H54 (cell line): Measurements from ENCODE around the gene KRT86.

ENCODE experiments used
- DNase-seq: peaks from one replicate; pipeline ENCODE4 v3.0.0; 2011; ENCODE audit warnings: low spot score, mixed read lengths; ENCODE audit not compliant: insufficient read length
- FAIRE-seq: peaks from 3 replicates; lab custom pipeline; 2011; peaks lifted over from hg19 to GRCh38; lab: Jason Lieb, UNC
- POLR2A ChIP-seq: IDR thresholded peaks from 2 replicates; pipeline ENCODE4 v1.6.1; 2011; ENCODE audit warnings: low read depth, mild to moderate bottlenecking, low read length

The KRT86 gene

GRCh38 chr12:52351196-52352059 is 77.0 kb downstream of the KRT86 start:
- FAIRE-seq (no peak), DNase-seq (no peak)
- no peak for TF ChIP-seq POLR2A

- TF ChIP-seq POLR2A = no peak
Observed at GRCh38 chr12:52352951-52353350, 78.5 kb downstream of the KRT86 start.

GRCh38 chr12:52353766-52354165 is 79.3 kb downstream of the KRT86 start:
- DNase-seq (no peak), FAIRE-seq (no peak)
- TF ChIP-seq POLR2A = no peak

More at GRCh38 chr12:52352951-52353350, 78.5 kb downstream of the KRT86 start:
- DNase-seq (no peak), FAIRE-seq (no peak)

GRCh38 chr12:52354200-52354599 is 79.8 kb downstream of the KRT86 start:
- DNase-seq = no peak
- TF ChIP-seq POLR2A = no peak
- FAIRE-seq = no peak

- TF ChIP-seq POLR2A = no peak
- DNase-seq (no peak), FAIRE-seq (no peak)
Observed at GRCh38 chr12:52355176-52355575, 80.7 kb downstream of the KRT86 start.

- FAIRE-seq (no peak), DNase-seq (no peak)
- TF ChIP-seq POLR2A = no peak
Observed at GRCh38 chr12:52356031-52356761, 81.8 kb downstream of the KRT86 start.

GRCh38 chr12:52356762-52357580 is 82.5 kb downstream of the KRT86 start:
- no peak for TF ChIP-seq POLR2A
- DNase-seq = no peak
- FAIRE-seq = no peak
